GM23248 (cell line): ENCODE results near the gene BRINP2. TPM values are rescaled to one million over a fixed set of nuclear protein-coding genes. Genes with fewer than 3 reads are reported as not detected.

Experiments used
- DNase-seq: peaks from one replicate; pipeline ENCODE4 v3.0.0-alpha.2; 2015
- H2AFZ ChIP-seq: fragments of 200-600 bp; sonication (generic); 2 replicates; pipeline ENCODE4 v1.6.1; 2016; ENCODE audit warnings: antibody characterized with exemption
- H3F3A ChIP-seq: fragments of 200-600 bp; sonication (generic); 2 replicates; pipeline ENCODE4 v1.6.1; 2016; ENCODE audit warnings: mild to moderate bottlenecking, antibody characterized with exemption, mixed run types; ENCODE audit not compliant: insufficient read depth
- H3K27ac ChIP-seq: fragments of 200-600 bp; sonication (generic); 2 replicates; pipeline ENCODE4 v1.5.1; 2016; ENCODE audit warnings: mild to moderate bottlenecking
- H3K27me3 ChIP-seq: fragments of 200-600 bp; sonication (generic); replicated peaks from 2 replicates; pipeline ENCODE4 v1.6.1; 2016; ENCODE audit warnings: mild to moderate bottlenecking; ENCODE audit not compliant: insufficient read depth
- H3K36me3 ChIP-seq: fragments of 200-600 bp; sonication (generic); 2 replicates; pipeline ENCODE4 v1.6.1; 2016; ENCODE audit warnings: low read depth, mild to moderate bottlenecking
- H3K4me1 ChIP-seq: fragments of 200-600 bp; sonication (generic); 2 replicates; pipeline ENCODE4 v1.6.1; 2016; ENCODE audit warnings: mild to moderate bottlenecking; ENCODE audit not compliant: insufficient read depth
- H3K4me2 ChIP-seq: fragments of 200-600 bp; sonication (generic); one replicate; pipeline ENCODE4 v1.6.1; 2016; ENCODE audit warnings: mild to moderate bottlenecking; ENCODE audit not compliant: unreplicated experiment
- H3K4me3 ChIP-seq: fragments of 200-600 bp; sonication (generic); 2 replicates; pipeline ENCODE4 v1.5.1; 2016; ENCODE audit warnings: mild to moderate bottlenecking
- H3K79me2 ChIP-seq: fragments of 200-600 bp; sonication (generic); 2 replicates; pipeline ENCODE4 v1.6.1; 2016; ENCODE audit warnings: mild to moderate bottlenecking; ENCODE audit not compliant: insufficient read depth
- H3K9ac ChIP-seq: fragments of 200-600 bp; sonication (generic); 2 replicates; pipeline ENCODE4 v1.6.1; 2016; ENCODE audit warnings: mild to moderate bottlenecking
- H3K9me2 ChIP-seq: fragments of 200-600 bp; sonication (generic); 2 replicates; pipeline ENCODE4 v1.6.1; 2016; ENCODE audit warnings: mixed run types, mild to moderate bottlenecking, moderate library complexity; ENCODE audit not compliant: insufficient read depth
- H3K9me3 ChIP-seq: fragments of 200-600 bp; sonication (generic); one replicate; pipeline ENCODE4 v1.6.1; 2017; ENCODE audit warnings: low read depth
- H4K20me1 ChIP-seq: fragments of 200-600 bp; sonication (generic); 2 replicates; pipeline ENCODE4 v1.6.0; 2016; ENCODE audit not compliant: insufficient read depth
- EZH2 ChIP-seq: fragments of 200-600 bp; sonication (generic); IDR thresholded peaks from 2 replicates; pipeline ENCODE4 v1.6.1; 2018; ENCODE audit warnings: antibody characterized with exemption, mild to moderate bottlenecking; ENCODE audit not compliant: insufficient read depth, poor library complexity, severe bottlenecking
- EZH2phosphoT487 ChIP-seq: fragments of 200-600 bp; sonication (generic); IDR thresholded peaks from 2 replicates; pipeline ENCODE4 v1.6.1; 2018; ENCODE audit warnings: antibody characterized with exemption, moderate library complexity, mild to moderate bottlenecking, low read depth; ENCODE audit not compliant: insufficient read depth
- WGBS, 2 experiments: methylation state at CpG; one replicate each; pipeline ENCODE4 v1.1.6; 2015 to 2017; ENCODE audit warnings: low lambda C conversion rate in 2 of 2, low coverage in 1 of 2; ENCODE audit errors: missing lambda C conversion rate in 2 of 2; 5-methylcytosine and 5-hydroxymethylcytosine counted together
- in situ Hi-C: fragments of 300-500 bp; cut with MboI; formaldehyde crosslinking; loops from 2 replicates; pipeline ENCODE4 v1.15.0; 2020
- polyA plus RNA-seq: library from polyadenylated mRNA; unstranded; fragments of >200 nt; fragmentation: Nextera tagmentation; extraction: Ambion mirVana; gene quantifications from 2 replicates; pipeline ENCODE4 v1.2.1, GENCODE V29; 2016
- total RNA-seq: library from RNA; depleted of rRNA; stranded (reverse); fragments of >200 nt; shearing (Covaris generic); gene quantifications from 2 replicates; pipeline ENCODE4 v1.2.3, GENCODE V29; 2014

BRINP2 gene
- total and polyA plus RNA-seq, 2 experiments from 2014 or later: 0.06 TPM; not detected in 1

DNA sequence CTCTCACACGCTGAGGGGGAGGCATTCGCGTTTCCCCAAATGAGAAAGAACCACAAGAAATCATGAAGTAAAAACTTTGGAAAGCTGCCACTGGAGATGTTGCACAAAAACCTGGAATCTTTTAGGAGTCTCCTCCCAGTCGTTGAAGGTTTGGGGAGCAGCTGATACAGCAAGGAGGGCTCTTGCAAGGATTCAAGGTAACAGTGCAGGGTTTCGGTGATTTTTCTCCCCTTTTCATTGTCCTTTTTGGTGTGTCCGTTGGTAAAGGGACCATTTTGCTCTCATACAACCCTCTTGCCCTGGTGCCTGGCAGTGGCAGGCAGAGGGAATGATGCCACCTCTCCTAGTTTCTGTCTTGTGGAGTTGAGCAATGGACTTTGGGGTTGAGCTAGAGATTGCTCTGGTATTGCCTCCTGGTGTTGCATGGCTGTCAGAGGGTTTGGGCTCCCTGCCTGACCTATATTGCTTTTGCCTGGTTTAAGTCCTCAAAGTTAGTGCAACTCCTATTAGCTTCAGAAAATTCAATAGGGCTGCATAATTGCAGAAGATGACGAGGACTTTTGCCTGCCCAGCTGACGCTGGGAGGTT lies 872 bp downstream of the BRINP2 start:
- H3K9me3 ChIP-seq: no peaks in the 10 kb centered on the region
- H3K4me1 ChIP-seq: 0 out of 2 replicates have a peak, but pooled peaks cover 3% of the 10 kb centered on the region
- H3K4me2 ChIP-seq: peak overlapping the region; percentile 62
- H3K9ac ChIP-seq: no peak overlapping the region
- H3F3A ChIP-seq: no peaks in the 10 kb centered on the region
- H3K27ac ChIP-seq: no peak overlapping the region
- WGBS, 2 experiments: 17 to 20% methylated on average over 8 of the region's 8 CpGs
- no peak for TF ChIP-seq EZH2phosphoT487
- TF ChIP-seq EZH2: no peak
- H3K36me3 ChIP-seq: no peaks in the 10 kb centered on the region
- H4K20me1 ChIP-seq: no peaks in the 10 kb centered on the region
- H3K27me3 ChIP-seq: peaks cover 72% of the 10 kb centered on the region
- H3K79me2 ChIP-seq: no peaks in the 10 kb centered on the region
- in situ Hi-C loops: no loop called here
- H2AFZ ChIP-seq: peak overlapping the region; percentile 34; the same call in 1 of the 2 replicates
- no peaks in the 10 kb centered on the region for H3K9me2 ChIP-seq
- peak overlapping the region; percentile 59 for H3K4me3 ChIP-seq
- peak; percentile 51 for DNase-seq

GRCh38 chr1:177172272-177172671 lies 1.5 kb downstream of the BRINP2 start:
- H3K4me1 ChIP-seq: 0 out of 2 replicates have a peak, but pooled peaks cover 3% of the 10 kb centered on the region
- WGBS, 2 experiments: 49 to 54% methylated on average over 3 of the region's 3 CpGs
- H4K20me1 ChIP-seq: no peaks in the 10 kb centered on the region
- no peaks in the 10 kb centered on the region for H3K79me2 ChIP-seq
- no peak overlapping the region for H3K27ac ChIP-seq
- H2AFZ ChIP-seq: no peak overlapping the region
- H3K9me2 ChIP-seq: no peaks in the 10 kb centered on the region
- no peak overlapping the region for H3K4me3 ChIP-seq
- TF ChIP-seq EZH2phosphoT487: no peak
- no peak for TF ChIP-seq EZH2
- no peaks in the 10 kb centered on the region for H3K36me3 ChIP-seq
- DNase-seq: no peak
- no peaks in the 10 kb centered on the region for H3F3A ChIP-seq
- peaks cover 71% of the 10 kb centered on the region for H3K27me3 ChIP-seq
- in situ Hi-C loops: no loop called here
- H3K4me2 ChIP-seq: no peak overlapping the region
- no peaks in the 10 kb centered on the region for H3K9me3 ChIP-seq
- H3K9ac ChIP-seq: no peak overlapping the region

DNA sequence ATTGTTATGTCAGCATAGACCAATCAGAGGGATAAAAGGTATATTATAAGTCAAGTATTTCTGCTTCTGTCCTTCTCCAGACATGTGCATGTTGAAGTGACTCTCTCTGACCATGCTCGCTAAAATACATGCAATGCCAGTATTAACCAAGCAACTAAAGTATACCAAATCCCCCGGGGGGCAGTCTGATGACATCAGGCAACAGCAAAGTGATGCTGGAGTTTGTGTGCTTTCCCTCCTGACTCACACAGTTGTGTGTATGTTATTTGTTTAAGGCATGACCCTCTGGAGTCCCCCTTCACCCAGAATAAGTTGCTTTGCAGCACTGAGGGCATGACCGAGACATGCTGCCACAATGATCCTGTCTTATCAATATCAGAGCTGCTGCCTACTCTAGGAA lies 2.1 kb downstream of the BRINP2 start:
- H2AFZ ChIP-seq: no peak overlapping the region
- H3K27ac ChIP-seq: no peak overlapping the region
- H3K27me3 ChIP-seq: peaks cover 71% of the 10 kb centered on the region
- H3K9ac ChIP-seq: no peak overlapping the region
- in situ Hi-C loops: no loop called here
- H3K4me2 ChIP-seq: no peak overlapping the region
- no peak overlapping the region for H3K4me3 ChIP-seq
- H3K9me3 ChIP-seq: no peaks in the 10 kb centered on the region
- no peaks in the 10 kb centered on the region for H3K79me2 ChIP-seq
- H3F3A ChIP-seq: no peaks in the 10 kb centered on the region
- WGBS, 2 experiments: 54 to 72% methylated on average over 3 of the region's 3 CpGs
- H3K36me3 ChIP-seq: no peaks in the 10 kb centered on the region
- no peaks in the 10 kb centered on the region for H4K20me1 ChIP-seq
- no peaks in the 10 kb centered on the region for H3K9me2 ChIP-seq
- no peak for TF ChIP-seq EZH2phosphoT487
- no peak for TF ChIP-seq EZH2
- 0 out of 2 replicates have a peak, but pooled peaks cover 3% of the 10 kb centered on the region for H3K4me1 ChIP-seq
- DNase-seq: no peak

- Histone ChIP-seq H3K9me3 (no peaks in the 10 kb centered on the region), H3K79me2 (no peaks in the 10 kb centered on the region), H3K27me3 (peaks cover 71% of the 10 kb centered on the region), H3K9ac (no peak overlapping the region), H3K36me3 (no peaks in the 10 kb centered on the region), H3F3A (no peaks in the 10 kb centered on the region), H3K9me2 (no peaks in the 10 kb centered on the region), H4K20me1 (no peaks in the 10 kb centered on the region), H3K4me1 (0 out of 2 replicates have a peak, but pooled peaks cover 3% of the 10 kb centered on the region), H3K4me2 (no peak overlapping the region), H3K4me3 (no peak overlapping the region), H2AFZ (no peak overlapping the region), H3K27ac (no peak overlapping the region)
- in situ Hi-C loops: no loop called here
- 43 to 48% methylated on average over 2 of the region's 2 CpGs for WGBS, 2 experiments
- TF ChIP-seq EZH2: no peak
- no peak for DNase-seq
Observed at GRCh38 chr1:177173976-177174375, 3.2 kb downstream of the BRINP2 start.
